ENCODE measurements around the gene TRIM66.
"Not testable (repeated sequence)": the region's sequence is repeated elsewhere in the genome, so short reads cannot be mapped to it uniquely, and the experiment has no call there.

Gene TRIM66

DNA sequence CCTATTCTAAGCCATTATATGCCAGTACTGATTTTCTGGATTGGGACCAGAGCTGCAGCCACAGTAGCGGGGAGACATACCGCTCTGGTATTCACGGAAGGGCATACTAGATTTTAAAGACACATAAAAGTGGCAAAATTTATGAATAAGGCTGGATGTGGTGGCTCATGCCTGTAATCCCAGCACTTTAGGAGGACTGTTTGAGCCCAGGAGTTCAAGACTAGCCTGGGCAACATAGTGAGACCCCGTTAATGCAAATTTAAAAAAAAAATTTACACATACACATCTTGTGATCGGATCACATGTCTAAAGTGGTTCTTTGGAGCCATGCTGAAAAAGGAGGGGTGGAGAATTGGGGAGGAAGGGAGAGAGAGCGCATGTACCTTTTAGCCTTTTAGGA is 9.1 kb upstream of the TRIM66 start:
- DNase-seq (ENCODE audit: low read depth in 2 of 2): no peak

DNA sequence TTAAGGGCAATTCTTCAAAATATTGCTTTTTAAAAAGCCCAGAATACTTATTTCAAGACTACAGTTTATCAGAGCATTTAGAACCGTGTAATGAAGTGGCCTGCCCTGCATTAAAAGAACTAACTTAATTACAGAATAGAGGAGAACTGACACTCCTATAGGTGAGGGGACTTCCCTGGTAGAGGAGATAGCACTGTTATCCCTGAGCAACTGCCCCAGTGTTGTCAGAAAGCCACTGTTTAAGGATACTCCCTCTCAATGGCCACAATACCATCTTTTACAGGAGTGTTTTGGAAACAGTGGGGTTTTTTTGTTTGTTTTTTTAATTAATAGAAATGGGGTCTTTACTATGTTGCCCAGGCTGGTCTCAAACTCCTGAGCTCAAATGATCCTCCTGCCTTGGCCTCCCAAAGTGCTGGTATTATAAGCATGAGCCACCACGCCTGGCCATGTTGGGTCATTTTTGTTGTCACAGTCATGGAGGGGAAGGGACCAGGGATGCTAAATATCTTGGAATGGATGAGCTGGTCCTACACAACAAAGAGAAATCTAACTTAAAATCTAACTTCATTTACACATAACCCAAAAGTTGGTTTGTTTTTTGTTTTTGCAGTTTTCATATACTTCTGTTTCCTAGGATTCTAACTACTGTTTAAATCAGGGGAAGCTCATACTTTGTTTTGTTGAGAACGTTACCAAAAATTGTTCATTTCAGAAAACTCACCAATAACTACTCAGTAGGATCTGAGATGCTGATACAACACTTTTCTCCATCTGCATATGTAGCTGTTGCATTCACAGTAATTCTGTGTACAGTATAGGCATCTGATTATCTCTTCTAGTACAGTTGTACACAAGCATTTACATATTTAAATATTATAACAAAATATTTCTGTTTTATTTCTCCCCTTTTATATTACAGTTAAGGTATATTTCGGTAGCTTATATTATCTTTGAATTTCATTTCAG is 8.2 kb upstream of the TRIM66 start:
- no peak for DNase-seq (ENCODE audit: low read depth in 2 of 2)

DNA sequence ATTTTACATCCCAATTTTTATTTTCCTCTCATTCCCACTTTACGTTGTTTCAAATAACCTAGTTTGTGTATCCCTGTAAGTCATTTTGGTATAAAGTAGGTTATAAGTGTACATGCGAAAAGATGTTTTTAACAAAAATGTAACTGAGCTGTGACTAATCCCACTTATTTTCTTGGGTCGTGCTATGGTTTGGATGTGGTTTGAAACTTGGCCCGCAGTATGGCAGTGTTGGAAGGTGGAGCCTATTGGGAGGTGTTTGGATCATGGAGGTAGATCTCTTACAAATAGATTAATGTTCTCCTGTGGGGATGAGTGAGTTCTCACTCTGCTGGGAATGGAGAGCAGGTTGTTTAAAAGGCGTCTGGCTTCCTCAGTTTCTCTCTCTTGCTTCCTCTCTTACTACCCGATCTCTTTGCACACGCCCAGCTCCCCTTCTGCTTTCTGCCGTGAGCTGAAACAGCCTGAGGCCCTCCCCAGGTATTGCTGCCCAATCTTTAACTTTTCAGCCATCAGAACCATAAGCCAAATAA is 7.3 kb upstream of the TRIM66 start:
- no peak for DNase-seq (ENCODE audit: low read depth in 2 of 2)

DNA sequence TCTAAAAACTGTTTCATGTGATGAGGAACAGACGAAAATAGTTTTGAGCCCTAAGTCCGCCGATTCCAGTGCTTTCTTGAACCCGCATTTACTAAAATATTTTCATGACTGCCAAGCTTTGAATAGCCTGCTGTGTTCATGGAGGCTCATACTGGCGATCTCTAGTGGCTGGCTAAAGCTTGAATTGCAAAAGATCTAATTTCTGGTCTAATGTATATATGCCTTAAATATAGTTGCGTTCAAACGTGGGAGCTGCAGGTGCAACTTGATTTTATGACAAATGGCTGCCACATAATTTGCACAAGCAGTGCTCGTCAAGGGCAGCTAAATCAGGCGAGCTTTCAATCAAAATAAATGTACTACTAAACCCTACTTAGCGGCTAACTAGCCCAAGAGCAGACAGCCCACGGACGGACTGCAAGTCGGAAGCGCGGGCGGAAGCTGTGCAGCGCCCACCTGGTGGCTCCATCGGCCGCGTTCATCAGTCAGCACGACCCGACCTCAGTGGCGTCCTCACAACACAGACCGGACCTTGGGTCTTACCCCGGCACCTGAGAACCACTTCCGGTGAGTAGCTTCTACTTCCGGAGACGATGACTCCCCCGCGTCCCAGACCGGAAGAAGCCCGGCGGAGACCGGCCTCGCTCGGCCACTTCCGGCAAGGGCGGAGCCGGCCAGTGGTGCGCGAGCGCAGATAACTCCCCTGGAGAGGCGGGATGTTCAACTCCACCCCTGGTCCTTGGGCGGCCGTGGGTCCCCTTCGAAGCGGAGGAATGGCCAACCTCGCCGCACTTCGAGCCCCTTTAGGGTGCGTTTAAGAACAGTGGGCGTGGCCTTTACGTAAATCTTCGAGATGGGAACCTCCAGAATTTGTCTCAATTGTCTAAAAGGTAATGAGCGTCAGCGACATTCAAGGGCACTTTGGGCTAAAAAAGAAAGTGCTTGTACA is 6.2 kb upstream of the TRIM66 start:
- DNase-seq (ENCODE audit: low read depth in 2 of 2): peak; percentile 73 to 84

DNA sequence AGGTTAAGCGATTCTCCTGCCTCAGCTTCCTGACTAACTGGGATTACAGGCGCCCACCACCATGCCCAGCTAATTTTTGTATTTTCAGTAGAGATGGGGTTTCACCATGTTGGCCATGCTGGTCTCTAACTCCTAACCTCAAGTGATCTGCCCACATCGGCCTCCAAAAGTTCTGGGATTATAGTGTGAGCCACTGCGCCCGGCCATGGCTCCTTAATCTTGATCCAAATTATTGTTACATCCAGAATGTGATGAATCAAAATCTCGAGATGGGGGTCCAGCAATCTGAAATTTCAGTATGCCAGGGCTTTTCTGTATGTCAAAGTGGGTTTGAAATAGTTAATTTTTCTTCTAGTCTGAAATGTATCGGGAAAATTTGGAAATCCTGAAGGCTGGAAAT is 3.9 kb upstream of the TRIM66 start:
- no peak for DNase-seq (ENCODE audit: low read depth in 2 of 2)

DNA sequence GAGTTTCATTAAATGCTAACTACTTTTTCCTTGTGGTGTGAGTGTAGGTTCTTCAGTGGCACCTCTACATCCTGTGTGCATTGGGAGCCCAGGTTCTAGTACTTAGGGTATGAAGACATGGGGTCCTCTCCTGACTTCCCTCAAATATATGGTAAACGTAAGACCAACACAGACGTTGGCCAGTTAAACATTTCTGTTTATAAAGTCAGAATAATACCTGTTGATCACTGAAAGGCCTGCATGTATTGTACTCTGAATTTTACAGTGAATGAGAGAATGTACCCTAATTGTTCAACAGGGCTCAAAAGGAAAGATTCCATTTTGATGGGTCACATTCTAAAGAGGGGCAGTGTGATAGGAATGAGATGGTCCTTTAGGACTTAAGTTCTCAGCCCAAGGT is 3.4 kb upstream of the TRIM66 start:
- no peak for DNase-seq (ENCODE audit: low read depth in 2 of 2)

DNA sequence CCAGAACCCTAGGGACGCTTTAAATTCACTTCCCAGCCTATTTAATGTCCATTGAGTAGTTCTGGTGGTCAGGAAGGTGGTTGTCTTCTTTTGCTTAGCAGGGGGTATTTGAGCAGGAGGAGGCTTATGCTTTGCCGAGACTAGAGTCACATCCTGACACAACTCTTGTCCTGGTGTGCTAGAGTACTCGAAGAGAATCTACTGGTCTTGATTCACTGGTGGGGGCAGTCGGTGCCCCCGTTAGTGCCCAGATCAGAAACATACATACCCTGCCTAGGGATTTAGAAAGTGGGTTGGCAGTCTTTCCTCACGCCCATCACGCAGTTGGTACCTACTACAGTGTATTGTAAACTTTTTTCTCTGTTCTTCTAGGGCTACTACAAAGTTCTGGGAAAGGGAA is 2.8 kb upstream of the TRIM66 start:
- DNase-seq (ENCODE audit: low read depth in 2 of 2): no peak

DNA sequence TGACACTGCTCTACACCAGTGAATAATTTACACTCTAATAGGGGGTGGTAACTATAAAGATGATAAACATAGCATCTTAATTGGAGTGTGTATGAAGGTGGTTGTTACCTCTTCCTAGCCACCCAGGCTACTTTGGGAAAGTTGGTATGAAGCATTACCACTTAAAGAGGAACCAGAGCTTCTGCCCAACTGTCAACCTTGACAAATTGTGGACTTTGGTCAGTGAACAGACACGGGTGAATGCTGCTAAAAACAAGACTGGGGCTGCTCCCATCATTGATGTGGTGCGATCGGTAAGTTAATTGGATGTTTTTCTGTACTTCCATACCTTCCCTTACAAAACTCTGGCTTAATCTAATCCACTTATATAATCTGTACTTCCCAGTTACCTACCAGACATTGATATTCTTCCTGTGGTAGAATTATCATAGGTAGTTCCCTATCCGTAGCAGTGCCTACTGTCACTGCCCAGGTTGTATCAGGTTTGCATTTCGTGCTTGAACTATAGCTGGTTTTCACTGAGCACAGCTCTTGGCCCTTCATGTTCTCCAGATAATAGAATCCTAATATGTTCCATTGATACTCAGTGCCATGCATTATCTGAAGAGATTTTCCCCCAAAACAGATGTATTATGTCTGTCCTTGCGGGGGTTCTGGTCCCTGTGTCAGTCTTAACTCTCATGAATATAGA is 2.3 kb upstream of the TRIM66 start:
- no peak for DNase-seq (ENCODE audit: low read depth in 2 of 2)

DNA sequence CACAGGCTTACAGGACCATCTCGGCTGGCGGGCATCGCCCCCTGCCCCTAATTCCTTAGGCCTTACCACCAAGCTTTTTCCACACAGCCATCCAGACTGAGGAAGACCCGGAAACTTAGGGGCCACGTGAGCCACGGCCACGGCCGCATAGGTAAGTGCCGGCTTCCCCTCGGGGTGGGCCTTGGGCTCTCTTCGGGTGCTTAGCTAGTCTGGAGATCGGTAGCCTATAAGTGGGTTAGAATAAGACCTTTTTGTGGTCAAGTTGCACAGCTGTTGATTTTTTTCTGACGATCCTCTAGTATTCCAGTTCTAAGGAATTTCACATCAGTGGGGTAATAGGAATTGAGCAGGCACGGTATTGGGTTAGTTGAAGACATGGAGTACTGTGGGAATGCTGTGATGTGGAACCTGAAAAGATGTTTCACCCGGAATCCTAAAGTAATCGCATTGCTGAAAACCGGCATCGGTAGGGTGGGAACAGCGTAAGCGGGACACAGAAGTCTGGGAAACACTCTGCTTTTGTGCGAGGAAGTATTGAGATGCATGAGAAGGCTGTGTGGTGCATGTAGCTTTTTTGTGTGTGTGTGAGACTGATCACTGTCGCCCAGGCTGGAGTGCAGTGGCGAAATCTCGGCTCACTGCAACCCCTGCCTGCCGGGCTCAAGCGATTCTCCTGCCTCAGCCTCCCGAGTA is 796 bp upstream of the TRIM66 start:
- peak; percentile 6 to 23 for DNase-seq (ENCODE audit: low read depth in 2 of 2)

DNA sequence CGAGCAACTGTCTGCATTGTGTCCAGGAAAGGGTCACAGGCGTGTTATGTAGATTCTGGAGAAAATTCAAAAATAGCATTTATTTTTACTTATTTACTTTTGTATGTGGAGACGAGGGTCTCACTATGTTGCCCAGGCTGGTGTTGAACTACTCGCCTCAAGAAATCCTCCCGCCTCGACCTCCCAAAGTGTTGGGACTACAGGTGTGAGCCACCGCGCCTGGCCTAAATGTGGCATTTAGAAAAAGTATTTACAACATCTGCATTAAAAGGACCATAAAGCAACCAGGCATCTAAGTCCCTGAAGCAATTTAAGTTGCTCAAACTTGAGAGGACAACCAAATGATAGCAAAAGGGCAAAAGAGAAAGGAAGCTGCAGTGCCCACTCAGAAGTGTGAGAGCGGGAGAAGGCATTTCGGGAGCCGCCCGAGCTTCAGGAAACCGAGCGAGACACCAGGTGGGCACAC is 595 bp downstream of the TRIM66 start:
- DNase-seq (ENCODE audit: low read depth in 2 of 2): no peak

DNA sequence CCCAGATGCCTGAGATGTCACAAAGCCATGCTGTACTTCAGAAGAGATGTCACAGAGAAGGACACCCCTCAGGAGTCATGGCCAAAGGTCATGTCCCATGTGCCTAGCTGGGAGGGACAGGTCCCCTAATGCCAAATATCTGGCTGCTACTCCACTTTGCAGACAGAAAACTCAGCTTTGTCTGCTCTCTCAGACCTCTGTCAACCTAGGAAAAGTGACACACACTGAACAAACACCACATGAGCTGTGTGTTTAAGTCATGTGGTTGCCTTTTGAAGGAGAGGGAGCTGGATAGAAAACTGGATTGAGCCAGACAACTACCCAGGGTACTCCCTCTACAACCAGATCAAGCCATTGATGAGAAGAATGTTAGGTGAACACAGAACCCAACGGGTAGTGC is 3.5 kb downstream of the TRIM66 start:
- DNase-seq (ENCODE audit: low read depth in 2 of 2): no peak

DNA sequence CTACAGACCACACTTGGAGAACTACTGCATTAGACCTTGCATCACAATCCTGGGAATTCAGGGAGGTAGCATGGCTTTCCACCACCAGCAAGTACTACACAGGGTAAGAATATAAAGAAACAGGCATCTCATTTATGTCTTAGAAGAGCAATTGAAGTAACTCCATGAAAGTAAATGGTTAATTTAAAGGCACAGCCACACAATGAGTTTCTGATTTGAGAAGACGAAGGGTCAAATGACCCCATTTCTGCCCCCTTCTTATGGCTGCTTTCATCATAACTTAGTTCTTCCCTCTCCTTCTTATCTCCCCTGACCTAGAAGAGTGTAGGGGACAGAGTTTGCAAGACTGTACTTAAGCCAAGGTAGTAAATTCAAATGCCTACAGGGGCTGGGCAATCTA is 6.0 kb downstream of the TRIM66 start:
- no peak for DNase-seq (ENCODE audit: low read depth in 2 of 2)

DNA sequence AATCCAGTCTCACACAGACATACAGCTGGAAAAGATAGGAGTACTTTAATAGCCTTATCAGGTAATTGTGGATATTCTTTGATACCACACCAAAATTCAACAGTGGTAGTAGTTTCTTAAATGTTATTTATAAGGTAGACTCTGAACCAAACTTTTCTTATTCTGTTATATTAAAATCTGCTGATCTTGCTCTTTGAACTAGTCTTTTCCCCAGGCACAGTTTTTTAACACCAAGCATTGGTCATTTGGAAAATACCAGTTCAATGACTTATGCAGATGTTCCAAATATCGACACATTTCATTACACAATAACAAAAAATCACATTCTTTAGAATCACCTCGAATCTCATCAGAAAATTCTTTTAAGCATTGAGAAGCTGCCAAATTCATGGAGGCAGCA is 7.6 kb downstream of the TRIM66 start:
- DNase-seq (ENCODE audit: low read depth in 2 of 2): no peak

DNA sequence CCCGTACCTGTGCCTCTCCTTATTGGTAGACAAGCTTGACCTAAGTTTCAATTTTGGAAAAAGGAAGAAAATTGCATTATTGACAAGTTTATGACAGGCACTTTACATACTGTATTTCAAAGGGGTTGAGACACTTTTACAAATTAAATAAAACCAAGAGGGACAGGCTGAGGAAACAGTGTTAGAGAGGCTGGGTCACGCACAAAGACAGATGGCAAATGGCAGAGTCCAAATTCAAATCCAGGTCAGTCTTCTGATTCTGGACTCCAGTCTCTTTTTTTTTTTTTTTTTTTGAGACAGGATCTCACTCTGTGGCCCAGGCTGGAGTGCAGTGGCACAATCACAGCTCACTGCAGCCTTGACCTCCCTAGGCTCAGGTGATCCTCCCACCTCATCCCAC is 10.1 kb downstream of the TRIM66 start:
- no peak for DNase-seq (ENCODE audit: low read depth in 2 of 2)

DNA sequence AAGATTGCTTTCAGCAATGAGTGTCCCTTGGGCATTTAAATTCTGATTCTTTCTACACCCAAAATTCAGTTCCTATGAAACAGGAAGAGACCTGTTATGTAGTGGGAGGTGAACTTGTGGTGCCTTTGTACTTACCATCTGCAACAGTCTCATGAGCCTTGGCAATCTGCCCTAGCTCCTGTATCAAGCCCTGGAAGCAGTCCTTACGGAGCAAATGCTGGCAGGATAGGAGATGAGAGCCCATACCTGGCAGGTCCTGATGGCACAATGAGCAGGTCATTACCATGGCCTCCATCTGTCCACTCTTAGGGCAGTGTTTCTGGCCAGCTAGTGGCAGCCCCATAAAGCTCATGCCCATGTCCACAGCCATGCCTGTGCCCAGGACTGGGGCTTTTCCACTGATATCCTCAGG is 10.8 kb downstream of the TRIM66 start:
- no peak for DNase-seq (ENCODE audit: low read depth in 2 of 2)

DNA sequence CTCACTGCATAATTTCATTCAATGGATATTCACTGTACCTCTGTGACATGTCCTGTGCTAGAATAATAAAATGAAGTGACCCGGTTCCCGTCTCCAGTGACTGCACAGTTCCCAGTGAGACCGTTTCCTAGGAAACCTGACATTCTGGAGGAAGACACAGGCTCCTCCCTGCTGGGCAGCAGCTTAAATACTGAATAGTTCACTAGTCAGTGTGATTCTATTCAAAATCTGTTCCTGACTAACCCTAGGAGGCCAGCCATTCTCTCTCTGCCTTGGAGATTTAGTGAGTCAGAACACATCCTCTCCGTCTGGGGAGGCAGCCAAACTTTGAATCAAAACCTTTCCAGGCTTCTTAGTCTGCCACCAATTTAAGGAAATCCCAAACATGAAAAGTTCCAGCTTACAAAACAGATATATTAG is 11.3 kb downstream of the TRIM66 start:
- DNase-seq (ENCODE audit: low read depth in 2 of 2): no peak

DNA sequence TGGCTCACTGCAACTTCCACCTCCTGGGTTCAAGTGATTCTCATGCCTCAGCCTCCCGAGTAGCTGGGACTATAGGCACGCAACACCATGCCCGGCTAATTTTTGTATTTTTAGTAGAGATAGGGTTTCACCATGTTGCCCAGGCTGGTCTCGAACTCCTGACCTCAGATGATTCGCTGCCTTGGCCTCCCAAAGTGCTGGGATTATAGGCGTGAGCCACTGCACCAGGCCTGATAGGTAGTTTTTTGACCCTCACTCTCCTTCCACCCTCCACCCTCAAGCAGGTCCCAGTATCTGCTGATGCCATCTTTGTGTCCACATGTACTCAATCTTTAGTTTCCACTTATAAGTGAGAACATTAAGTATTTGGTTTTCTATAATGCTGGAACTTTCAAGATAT is 12.4 kb downstream of the TRIM66 start:
- not testable (repeated sequence) for DNase-seq (ENCODE audit: low read depth in 2 of 2)

DNA sequence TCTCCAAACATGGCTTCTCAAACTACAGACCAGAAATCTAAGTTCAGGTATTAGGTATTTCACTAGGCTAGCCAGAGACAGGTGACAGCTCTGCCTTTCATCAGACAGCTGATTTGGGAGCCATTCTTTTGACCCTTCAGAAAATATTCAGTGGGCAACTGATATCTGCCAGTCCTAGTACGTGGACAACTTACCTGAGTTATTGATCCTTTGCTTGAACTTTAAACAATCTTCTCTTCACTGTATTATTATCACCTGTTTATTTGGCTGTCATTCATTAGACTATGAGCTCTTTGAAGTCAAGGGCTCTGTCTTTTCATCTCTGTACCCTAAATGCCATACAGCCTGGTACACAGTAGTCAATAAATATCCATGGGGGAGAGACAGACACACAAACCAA is 17.2 kb downstream of the TRIM66 start:
- no peak for DNase-seq (ENCODE audit: low read depth in 2 of 2)

DNA sequence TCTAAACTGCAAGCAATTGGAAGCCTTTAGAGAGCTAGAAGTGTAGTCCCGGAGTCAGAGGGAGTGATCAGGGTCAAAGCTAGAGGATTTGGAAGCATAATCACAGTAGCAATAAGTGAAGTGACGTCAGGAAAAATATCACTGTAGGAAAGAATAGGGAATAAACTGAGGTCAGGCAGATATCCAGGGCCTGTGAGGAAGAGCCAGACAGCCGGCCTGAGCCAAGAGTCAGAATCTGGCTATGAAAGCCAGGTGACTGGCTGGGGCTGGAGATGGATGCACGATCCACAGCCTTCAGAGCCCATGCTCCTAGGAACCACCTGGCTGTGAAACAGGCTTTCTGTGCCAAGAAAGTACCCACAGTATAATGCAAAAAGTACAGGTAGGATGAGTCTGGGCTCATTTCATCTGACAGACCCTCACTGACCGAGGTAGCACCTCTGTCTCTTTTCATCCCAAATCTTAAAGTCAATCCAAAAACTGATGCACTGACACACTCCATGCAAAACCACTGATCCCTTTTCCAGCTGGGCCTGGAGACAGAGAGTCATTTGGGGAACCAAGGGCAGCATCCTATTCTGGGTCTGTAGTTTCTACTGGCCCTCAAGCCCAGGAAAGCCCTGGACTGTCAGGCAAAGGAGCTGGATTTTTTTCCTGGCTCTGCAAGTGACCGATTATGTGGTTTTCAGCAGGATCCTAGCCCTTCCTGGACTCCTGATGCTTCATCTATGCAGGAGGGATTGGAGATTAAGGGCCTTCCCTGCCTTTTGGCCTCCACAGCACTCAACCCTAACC is 21.3 kb downstream of the TRIM66 start:
- no peak for DNase-seq (ENCODE audit: low read depth in 2 of 2)
